Left ventricle myocardium inferior (tissue), 1 donor: ENCODE measurements around the gene FAM13C. TPM values are rescaled to one million over a fixed set of nuclear protein-coding genes. Genes with fewer than 3 reads are reported as not detected.

Source experiments
- DNase-seq: peaks from one replicate; pipeline ENCODE4 v3.0.0-alpha.2; 2020
- H3K27ac ChIP-seq: fragments of 200-600 bp; replicated peaks from 2 replicates; pipeline ENCODE4 v1.8.0; 2021
- H3K27me3 ChIP-seq: fragments of 200-600 bp; 2 replicates; pipeline ENCODE4 v1.8.0; 2021; ENCODE audit warnings: low read depth
- H3K36me3 ChIP-seq: fragments of 200-600 bp; 2 replicates; pipeline ENCODE4 v1.8.0; 2021
- H3K4me1 ChIP-seq: fragments of 200-600 bp; 2 replicates; pipeline ENCODE4 v1.8.0; 2021
- H3K4me3 ChIP-seq: fragments of 200-600 bp; 2 replicates; pipeline ENCODE4 v1.8.0; 2021; ENCODE audit warnings: mild to moderate bottlenecking, moderate library complexity
- H3K9me3 ChIP-seq: fragments of 200-600 bp; replicated peaks from 2 replicates; pipeline ENCODE4 v1.8.0; 2021
- intact Hi-C: fragments of 100-400 bp; cut with micrococcal nuclease; formaldehyde crosslinking; loops from one replicate; pipeline ENCODE4 v1.11.0; 2022
- total RNA-seq: library from RNA; stranded (reverse); fragmentation: NEBNext Ultra II Directional; extraction: Animal tissue kit (Norgen Biotek cat#: 25700); gene quantifications from one replicate; pipeline ENCODE4 v1.2.1, GENCODE V29; 2021
- TF ChIP-seq, protein P1 (sequence below): fragments of 200-600 bp; IDR thresholded peaks from 2 replicates; pipeline ENCODE4 v1.8.0; 2021; ENCODE audit warnings: antibody characterized with exemption, mild to moderate bottlenecking, borderline replicate concordance
- donor health status: DM: no; HTN: yes; CAD: no; lungs with severe emphysema.

Gene FAM13C
- total RNA-seq, 1 donor from 2014 or later = 5.2 TPM

DNA sequence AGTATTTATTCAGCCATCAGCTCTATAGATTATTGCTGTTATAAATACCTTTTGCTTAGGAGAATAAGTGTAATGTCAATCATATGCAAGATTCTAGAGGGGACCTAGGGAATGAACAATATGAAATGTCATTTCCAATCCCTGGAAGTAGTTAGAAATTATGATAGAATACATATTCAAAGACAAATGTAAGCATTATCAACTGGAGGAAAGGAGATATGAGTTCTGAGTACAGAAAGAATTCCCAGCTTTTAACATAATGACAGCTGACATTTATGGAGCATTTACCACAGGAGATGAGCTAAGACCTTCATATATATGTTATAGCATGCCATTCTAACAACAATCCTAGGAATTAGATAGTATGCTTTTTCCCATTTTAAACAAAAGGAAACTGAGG is 86.2 kb downstream of the FAM13C start:
- Histone ChIP-seq H3K9me3 (no peaks in the 10 kb centered on the region), H3K27ac (no peak overlapping the region), H3K4me3 (no peak overlapping the region), H3K4me1 (peaks cover 6% of the 10 kb centered on the region), H3K27me3 (no peaks in the 10 kb centered on the region), H3K36me3 (no peaks in the 10 kb centered on the region)
- DNase-seq = no peak
- TF ChIP-seq, protein P1, sequence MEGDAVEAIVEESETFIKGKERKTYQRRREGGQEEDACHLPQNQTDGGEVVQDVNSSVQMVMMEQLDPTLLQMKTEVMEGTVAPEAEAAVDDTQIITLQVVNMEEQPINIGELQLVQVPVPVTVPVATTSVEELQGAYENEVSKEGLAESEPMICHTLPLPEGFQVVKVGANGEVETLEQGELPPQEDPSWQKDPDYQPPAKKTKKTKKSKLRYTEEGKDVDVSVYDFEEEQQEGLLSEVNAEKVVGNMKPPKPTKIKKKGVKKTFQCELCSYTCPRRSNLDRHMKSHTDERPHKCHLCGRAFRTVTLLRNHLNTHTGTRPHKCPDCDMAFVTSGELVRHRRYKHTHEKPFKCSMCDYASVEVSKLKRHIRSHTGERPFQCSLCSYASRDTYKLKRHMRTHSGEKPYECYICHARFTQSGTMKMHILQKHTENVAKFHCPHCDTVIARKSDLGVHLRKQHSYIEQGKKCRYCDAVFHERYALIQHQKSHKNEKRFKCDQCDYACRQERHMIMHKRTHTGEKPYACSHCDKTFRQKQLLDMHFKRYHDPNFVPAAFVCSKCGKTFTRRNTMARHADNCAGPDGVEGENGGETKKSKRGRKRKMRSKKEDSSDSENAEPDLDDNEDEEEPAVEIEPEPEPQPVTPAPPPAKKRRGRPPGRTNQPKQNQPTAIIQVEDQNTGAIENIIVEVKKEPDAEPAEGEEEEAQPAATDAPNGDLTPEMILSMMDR = no peak
- intact Hi-C loops = no loop called here

DNA sequence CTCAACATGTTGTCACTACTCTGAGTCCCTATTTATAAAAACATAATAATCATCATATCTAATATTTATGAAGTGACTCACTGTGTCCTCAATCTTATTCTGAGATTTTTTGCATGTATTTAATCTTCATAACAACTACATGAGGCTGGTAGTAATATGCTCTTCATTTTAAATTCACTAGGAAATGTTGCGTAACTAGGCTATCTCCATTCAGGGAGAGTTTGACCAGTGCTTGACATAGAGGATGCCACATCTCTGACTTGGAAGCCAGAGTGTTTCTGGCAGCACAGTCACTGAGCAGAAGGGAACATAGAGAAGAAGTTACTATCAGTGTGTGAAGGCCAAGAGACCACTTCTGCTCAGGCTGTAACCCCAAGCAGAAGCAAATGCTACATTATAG is 88.9 kb downstream of the FAM13C start:
- intact Hi-C loops = no loop called here

DNA sequence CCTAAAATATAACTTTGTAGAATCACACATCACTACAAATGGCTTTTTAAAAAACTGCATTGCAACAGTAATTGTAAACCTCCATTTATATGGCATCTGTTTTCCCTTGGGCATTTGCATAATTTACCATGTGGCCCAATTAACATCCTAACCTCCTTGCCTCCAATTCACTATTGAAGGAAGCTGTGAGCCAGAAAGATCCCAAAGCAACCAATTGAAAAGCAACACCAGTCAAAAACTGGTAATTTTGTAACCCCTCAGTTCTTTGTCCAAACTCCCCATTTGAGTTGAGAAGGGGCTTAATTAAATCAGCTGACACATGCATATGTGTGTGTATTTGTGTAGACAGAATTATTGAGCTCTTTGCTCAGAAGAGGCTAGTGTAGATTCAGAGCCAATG is 90.3 kb downstream of the FAM13C start:
- TF ChIP-seq, protein P1 = no peak
- intact Hi-C loops = no loop called here
- H3K9me3 ChIP-seq = no peaks in the 10 kb centered on the region
- DNase-seq = no peak
- H3K27ac ChIP-seq = no peak overlapping the region
- H3K4me3 ChIP-seq = no peak overlapping the region
- peaks cover 13% of the 10 kb centered on the region for H3K36me3 ChIP-seq
- no peaks in the 10 kb centered on the region for H3K27me3 ChIP-seq
- no peaks in the 10 kb centered on the region for H3K4me1 ChIP-seq

More for the DNA sequence above, 88.9 kb downstream of the FAM13C start:
- H3K4me1 ChIP-seq = no peaks in the 10 kb centered on the region
- no peak overlapping the region for H3K4me3 ChIP-seq
- no peaks in the 10 kb centered on the region for H3K9me3 ChIP-seq
- H3K27me3 ChIP-seq = no peaks in the 10 kb centered on the region
- no peak overlapping the region for H3K27ac ChIP-seq
- DNase-seq = no peak
- TF ChIP-seq, protein P1 = no peak
- H3K36me3 ChIP-seq = peaks cover 10% of the 10 kb centered on the region

DNA sequence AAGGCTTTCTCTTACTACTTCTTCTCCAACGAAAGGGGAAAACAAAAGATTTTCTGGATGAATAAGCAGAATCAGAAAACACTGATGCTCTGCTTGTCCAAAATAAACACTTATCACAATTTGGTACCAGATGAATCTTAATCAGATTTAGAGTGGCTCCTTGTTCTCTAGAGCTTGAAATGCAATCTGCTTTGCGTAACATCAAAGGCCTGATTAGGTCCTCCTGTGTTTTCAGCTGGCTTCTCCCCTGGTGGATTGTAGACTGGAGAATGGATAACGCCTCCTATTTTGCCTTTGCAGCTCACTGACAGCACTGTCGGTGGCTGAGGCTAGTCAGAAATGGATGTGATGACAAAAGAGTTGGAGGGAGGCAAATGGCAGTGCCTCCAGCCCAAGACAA is 91.2 kb downstream of the FAM13C start:
- H3K4me1 ChIP-seq = peaks cover 6% of the 10 kb centered on the region
- no peak for DNase-seq
- H3K36me3 ChIP-seq = peaks cover 19% of the 10 kb centered on the region
- H3K27ac ChIP-seq = no peak overlapping the region
- H3K4me3 ChIP-seq = no peak overlapping the region
- no peaks in the 10 kb centered on the region for H3K27me3 ChIP-seq
- TF ChIP-seq, protein P1 = no peak
- no peaks in the 10 kb centered on the region for H3K9me3 ChIP-seq
- intact Hi-C loops = no loop called here

DNA sequence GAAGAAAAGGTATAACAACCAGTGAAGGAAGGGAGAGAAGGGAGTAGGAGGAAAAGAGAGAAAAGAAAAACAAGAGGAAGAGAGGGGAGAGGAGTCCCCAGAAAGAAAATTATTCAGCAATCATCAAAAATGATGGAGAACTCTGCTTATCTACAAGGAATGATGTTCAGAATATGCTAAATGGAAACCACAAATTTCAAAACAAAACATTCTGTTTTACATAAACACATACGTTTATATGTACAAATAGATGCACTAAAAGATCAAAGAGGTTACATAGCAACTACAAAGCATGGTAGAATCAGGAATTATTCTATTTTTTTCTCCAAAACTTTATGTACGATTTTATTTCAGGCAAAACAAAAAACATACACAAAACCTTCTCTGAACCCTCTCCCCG is 91.9 kb downstream of the FAM13C start:
- Histone ChIP-seq H3K9me3 (no peaks in the 10 kb centered on the region), H3K4me3 (no peak overlapping the region), H3K27ac (no peak overlapping the region), H3K27me3 (no peaks in the 10 kb centered on the region), H3K4me1 (peaks cover 6% of the 10 kb centered on the region), H3K36me3 (peaks cover 19% of the 10 kb centered on the region)
- intact Hi-C loops = no loop called here
- TF ChIP-seq, protein P1 = no peak
- no peak for DNase-seq

DNA sequence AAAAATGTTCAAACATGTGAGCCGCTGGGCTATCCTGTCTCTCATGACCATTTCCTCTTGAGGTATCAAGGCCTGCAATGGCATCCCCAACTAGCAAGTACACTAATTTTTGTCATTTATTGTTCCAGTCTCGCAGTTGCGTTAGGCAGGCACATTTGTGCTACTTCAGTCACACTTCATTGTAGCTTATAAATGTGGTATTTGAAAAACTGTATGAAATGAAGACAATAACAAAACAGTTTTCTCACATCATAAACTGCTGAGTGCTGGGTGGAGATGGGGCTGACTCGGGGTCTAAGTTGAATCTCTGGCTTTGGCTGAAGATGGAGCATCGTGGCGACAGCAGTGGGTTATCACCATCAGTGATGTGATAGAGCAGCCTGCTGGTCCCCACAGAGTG is 92.7 kb downstream of the FAM13C start:
- H3K4me1 ChIP-seq = peaks cover 6% of the 10 kb centered on the region
- no peaks in the 10 kb centered on the region for H3K27me3 ChIP-seq
- TF ChIP-seq, protein P1 = no peak
- no peak for DNase-seq
- intact Hi-C loops = no loop called here
- peaks cover 19% of the 10 kb centered on the region for H3K36me3 ChIP-seq
- no peaks in the 10 kb centered on the region for H3K9me3 ChIP-seq
- no peak overlapping the region for H3K4me3 ChIP-seq
- H3K27ac ChIP-seq = no peak overlapping the region
